Measurements from ENCODE around the gene PRSS12.
"Not testable (repeated sequence)": the region's sequence is repeated elsewhere in the genome, so short reads cannot be mapped to it uniquely, and the experiment has no call there.

Gene PRSS12

GRCh38 chr4:118271788-118272187 lies 81.0 kb downstream of the PRSS12 start:
- DNase-seq, result no peak

GRCh38 chr4:118270492-118270891 lies 82.3 kb downstream of the PRSS12 start:
- no peak for DNase-seq

- no peak for DNase-seq
These were observed 84.0 kb downstream of the PRSS12 start for GRCh38 chr4:118268780-118269179.

GRCh38 chr4:118266145-118266496 lies 86.7 kb downstream of the PRSS12 start:
- DNase-seq, result not testable (repeated sequence)

- DNase-seq, result no peak
These were observed 87.3 kb downstream of the PRSS12 start for GRCh38 chr4:118265312-118266144.

GRCh38 chr4:118264096-118264495 lies 88.7 kb downstream of the PRSS12 start:
- no peak for DNase-seq

- DNase-seq, result no peak
These were observed 92.5 kb downstream of the PRSS12 start for GRCh38 chr4:118260309-118260708.

GRCh38 chr4:118259111-118259510 lies 93.7 kb downstream of the PRSS12 start:
- DNase-seq, result no peak

GRCh38 chr4:118254368-118254767 lies 98.4 kb downstream of the PRSS12 start:
- DNase-seq, result no peak

GRCh38 chr4:118249890-118250289 lies 102.9 kb downstream of the PRSS12 start:
- DNase-seq, result no peak

- no peak for DNase-seq
These were observed 115.3 kb downstream of the PRSS12 start for GRCh38 chr4:118237531-118237930.

GRCh38 chr4:118235566-118236120 lies 117.2 kb downstream of the PRSS12 start:
- no peak for DNase-seq

Measured in DMS79 (cell line).